Uterus (tissue), 4 donors: ENCODE measurements around the gene DOCK4. TPM values are rescaled to one million over a fixed set of nuclear protein-coding genes. Genes with fewer than 3 reads are reported as not detected.

Experiments used
- DNase-seq, 2 donors: peaks; one replicate each; pipeline ENCODE4 v3.0.0-alpha.2; 2019 to 2020
- H3K27ac ChIP-seq, 2 donors: fragments of 200-600 bp; sonication (generic); 1 replicate in 1 of 2; 2 replicates in 1 of 2; pipeline ENCODE4 v1.5.1; 2016 to 2018
- H3K27me3 ChIP-seq, 2 donors: fragments of 200-600 bp; sonication (generic); one replicate each; pipeline ENCODE4 v1.5.1; 2018 to 2019; ENCODE audit warnings: control low read depth in 1 of 2
- H3K36me3 ChIP-seq, 2 donors: fragments of 200-600 bp; sonication (generic); one replicate each; pipeline ENCODE4 v1.5.1; 2019; ENCODE audit warnings: control low read depth in 1 of 2
- H3K4me1 ChIP-seq, 2 donors: fragments of 200-600 bp; sonication (generic); one replicate each; pipeline ENCODE4 v1.5.1; 2018 to 2019; ENCODE audit warnings: control low read depth in 1 of 2
- H3K4me3 ChIP-seq, 2 donors: fragments of 200-600 bp; sonication (generic); 1 replicate in 1 of 2; 2 replicates in 1 of 2; pipeline ENCODE4 v1.5.1; 2018 to 2019; ENCODE audit warnings: mild to moderate bottlenecking in 1 of 2
- H3K9me3 ChIP-seq, 2 donors: fragments of 200-600 bp; sonication (generic); one replicate each; pipeline ENCODE4 v1.5.1; 2019; ENCODE audit warnings: control low read depth in 1 of 2
- POLR2A ChIP-seq, 2 donors: fragments of 450-650 bp; IDR thresholded peaks; one replicate each; pipeline ENCODE4 v1.6.1; 2016; ENCODE audit warnings: antibody characterized with exemption in 2 of 2, mild to moderate bottlenecking in 1 of 2, moderate library complexity in 1 of 2
- intact Hi-C: fragments of 100-400 bp; cut with DNase I; formaldehyde crosslinking; loops from one replicate; pipeline ENCODE4 v1.15.1; 2023; ENCODE audit warnings: low total_unique reads
- total RNA-seq, 4 donors: library from RNA; depleted of rRNA in 3 of 4; stranded (reverse); fragments of >200 nt in 3 of 4; gene quantifications; one replicate each; pipeline versions ENCODE4 v1.1.0 to v1.2.4, GENCODE V29; 2014 to 2023
- TF ChIP-seq, protein P1 (sequence below), 4 experiments: fragments of 200-600 bp in 2 of 4; fragments of 450-650 bp in 2 of 4; sonication (generic) in 2 of 4; IDR thresholded peaks; one replicate each; pipeline ENCODE4 v1.5.1; 2016 to 2019; ENCODE audit warnings: antibody characterized with exemption in 4 of 4, mild to moderate bottlenecking in 2 of 4, moderate library complexity in 1 of 4
- donor health status: DM: yes; HTN: yes; CAD: no.

DOCK4 gene
- total RNA-seq, 4 donors from 2014 or later = 48.8 to 217 (median 72.3) TPM

DNA sequence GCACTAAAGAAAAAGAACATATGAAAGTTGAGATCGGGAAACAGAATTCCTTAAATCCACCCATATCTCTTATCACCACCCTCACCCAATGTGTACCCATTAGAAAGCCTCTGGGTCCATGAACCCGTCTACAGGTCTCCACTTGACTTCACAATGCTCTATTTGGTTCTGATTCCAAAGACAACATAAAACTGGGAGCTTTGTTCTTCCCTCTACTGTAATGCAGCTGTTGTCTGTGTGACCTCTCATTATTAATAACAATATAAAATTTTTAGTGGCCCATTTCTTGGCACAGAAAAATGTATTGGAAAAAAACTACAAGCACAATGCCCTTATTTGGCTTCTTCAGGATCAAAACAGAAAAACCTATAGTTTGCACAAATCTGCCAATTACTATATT, 30.0 kb downstream of the DOCK4 start:
- Histone ChIP-seq H3K4me3 (no peak overlapping the region), H3K27ac (no peak overlapping the region)
- no peak for DNase-seq

DNA sequence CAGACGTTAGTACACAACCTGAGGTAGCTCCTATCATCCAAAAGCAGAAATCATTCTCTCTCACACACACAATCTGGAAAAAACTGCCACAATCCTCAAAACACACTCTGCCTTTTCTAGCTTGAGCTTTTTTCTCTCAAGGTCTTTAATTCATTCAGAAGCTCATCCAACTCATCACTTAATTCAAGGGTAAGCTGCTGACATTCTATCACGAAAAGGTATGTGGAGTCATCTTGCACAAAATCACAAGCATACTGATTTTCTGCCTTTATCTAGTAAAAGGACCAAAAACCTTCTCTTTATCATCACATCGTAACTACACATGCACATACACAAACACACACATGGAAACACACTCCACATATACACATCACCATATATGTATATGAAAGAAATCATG, 32.0 kb downstream of the DOCK4 start:
- H3K27ac ChIP-seq = no peak overlapping the region
- no peaks in the 10 kb centered on the region for H3K4me1 ChIP-seq
- intact Hi-C loops = no loop called here
- H3K27me3 ChIP-seq = no peaks in the 10 kb centered on the region
- H3K36me3 ChIP-seq = no peaks in the 10 kb centered on the region
- H3K9me3 ChIP-seq = no peaks in the 10 kb centered on the region
- DNase-seq = no peak
- no peak overlapping the region for H3K4me3 ChIP-seq
- TF ChIP-seq, protein P1, sequence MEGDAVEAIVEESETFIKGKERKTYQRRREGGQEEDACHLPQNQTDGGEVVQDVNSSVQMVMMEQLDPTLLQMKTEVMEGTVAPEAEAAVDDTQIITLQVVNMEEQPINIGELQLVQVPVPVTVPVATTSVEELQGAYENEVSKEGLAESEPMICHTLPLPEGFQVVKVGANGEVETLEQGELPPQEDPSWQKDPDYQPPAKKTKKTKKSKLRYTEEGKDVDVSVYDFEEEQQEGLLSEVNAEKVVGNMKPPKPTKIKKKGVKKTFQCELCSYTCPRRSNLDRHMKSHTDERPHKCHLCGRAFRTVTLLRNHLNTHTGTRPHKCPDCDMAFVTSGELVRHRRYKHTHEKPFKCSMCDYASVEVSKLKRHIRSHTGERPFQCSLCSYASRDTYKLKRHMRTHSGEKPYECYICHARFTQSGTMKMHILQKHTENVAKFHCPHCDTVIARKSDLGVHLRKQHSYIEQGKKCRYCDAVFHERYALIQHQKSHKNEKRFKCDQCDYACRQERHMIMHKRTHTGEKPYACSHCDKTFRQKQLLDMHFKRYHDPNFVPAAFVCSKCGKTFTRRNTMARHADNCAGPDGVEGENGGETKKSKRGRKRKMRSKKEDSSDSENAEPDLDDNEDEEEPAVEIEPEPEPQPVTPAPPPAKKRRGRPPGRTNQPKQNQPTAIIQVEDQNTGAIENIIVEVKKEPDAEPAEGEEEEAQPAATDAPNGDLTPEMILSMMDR (IDR thresholded peaks at IDR 0.05) = no peak
- no peak for TF ChIP-seq POLR2A (IDR thresholded peaks at IDR 0.05)

More for the DNA sequence above, 30.0 kb downstream of the DOCK4 start:
- H3K27me3 ChIP-seq = no peaks in the 10 kb centered on the region
- H3K9me3 ChIP-seq = no peaks in the 10 kb centered on the region
- intact Hi-C loops = no loop called here
- no peak for TF ChIP-seq POLR2A (IDR thresholded peaks at IDR 0.05)
- TF ChIP-seq, protein P1 (IDR thresholded peaks at IDR 0.05) = no peak
- H3K4me1 ChIP-seq = no peaks in the 10 kb centered on the region
- no peaks in the 10 kb centered on the region for H3K36me3 ChIP-seq

DNA sequence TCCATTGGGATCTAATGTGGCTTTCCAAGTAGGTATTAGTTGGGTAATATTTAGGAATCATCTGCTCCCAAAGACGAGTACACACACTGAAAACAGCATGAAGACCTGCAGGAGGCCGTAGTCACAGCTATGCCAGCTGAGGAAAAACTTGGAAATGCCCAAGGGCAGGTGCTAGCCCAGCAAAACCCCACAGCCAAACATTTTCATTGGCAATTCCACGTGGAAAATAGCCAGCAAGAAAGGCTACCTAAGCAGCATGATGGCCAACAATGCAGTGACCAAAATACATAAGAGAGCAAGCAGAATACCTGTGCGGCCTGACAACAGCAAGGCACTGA, 32.7 kb downstream of the DOCK4 start:
- intact Hi-C loops = no loop called here
- no peak for DNase-seq
- Histone ChIP-seq H3K36me3 (no peaks in the 10 kb centered on the region), H3K27me3 (no peaks in the 10 kb centered on the region), H3K27ac (no peak overlapping the region), H3K4me3 (no peak overlapping the region), H3K9me3 (no peaks in the 10 kb centered on the region), H3K4me1 (no peaks in the 10 kb centered on the region)
- TF ChIP-seq, protein P1 (IDR thresholded peaks at IDR 0.05) = no peak
- TF ChIP-seq POLR2A (IDR thresholded peaks at IDR 0.05) = no peak

DNA sequence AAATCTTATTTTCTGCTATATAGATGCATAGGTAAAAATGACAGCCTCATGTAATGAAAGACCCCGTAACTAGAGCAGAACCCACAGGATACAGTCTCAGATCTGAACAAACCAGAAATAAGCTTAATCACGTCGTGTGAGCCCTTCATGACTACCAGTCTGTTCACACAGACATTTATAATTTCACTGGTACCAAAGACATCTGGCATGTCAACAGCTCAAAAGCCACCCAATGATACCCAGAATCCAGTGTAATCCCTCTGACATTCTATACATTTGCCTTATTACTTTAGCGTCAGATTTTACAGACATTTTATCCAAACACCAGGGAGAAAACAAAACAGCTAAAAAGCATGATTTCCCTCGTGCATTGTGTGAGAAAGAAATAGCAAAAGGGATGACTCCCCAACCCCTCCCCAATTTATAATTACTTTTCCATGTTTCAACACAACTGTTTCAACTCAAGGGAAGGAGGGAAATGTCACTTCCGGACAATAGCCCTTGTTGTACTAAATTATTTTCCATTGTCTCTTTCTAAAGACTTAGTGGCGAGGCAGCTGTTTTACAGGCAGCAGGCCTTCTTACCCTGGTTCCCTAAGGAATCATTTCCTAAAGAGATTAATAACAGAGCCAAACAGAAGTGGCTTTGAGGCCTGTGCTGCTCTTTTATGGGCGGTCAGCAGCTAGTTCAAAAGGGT, 33.2 kb downstream of the DOCK4 start:
- H3K36me3 ChIP-seq = no peaks in the 10 kb centered on the region
- no peaks in the 10 kb centered on the region for H3K4me1 ChIP-seq
- no peak for DNase-seq
- no peak overlapping the region for H3K4me3 ChIP-seq
- H3K27me3 ChIP-seq = no peaks in the 10 kb centered on the region
- H3K9me3 ChIP-seq = no peaks in the 10 kb centered on the region
- TF ChIP-seq, protein P1 (IDR thresholded peaks at IDR 0.05) = no peak
- TF ChIP-seq POLR2A (IDR thresholded peaks at IDR 0.05) = no peak
- peak overlapping the region in 1 of 2 donors; percentile 27 for H3K27ac ChIP-seq
- intact Hi-C loops = no loop called here

DNA sequence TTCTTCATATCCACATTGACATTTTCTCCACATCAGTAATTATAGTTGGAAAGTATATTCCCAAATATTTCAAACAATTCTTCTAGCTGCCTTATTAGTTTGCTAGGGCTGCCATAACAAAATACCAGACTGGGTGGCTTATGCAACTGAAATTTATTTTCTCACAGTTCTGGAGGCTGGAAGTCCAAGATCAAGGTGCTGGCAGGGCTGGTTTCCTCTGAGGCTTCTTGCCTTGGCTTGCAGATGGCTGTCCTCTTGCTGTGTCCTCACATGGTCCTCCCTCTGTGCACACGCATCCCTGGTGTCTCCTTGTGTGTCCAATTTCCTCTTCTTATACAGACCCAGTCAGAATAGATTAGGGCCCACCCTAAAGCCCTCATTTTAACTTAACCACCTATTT, 34.5 kb downstream of the DOCK4 start:
- Histone ChIP-seq H3K4me1 (no peaks in the 10 kb centered on the region), H3K36me3 (no peaks in the 10 kb centered on the region), H3K4me3 (no peak overlapping the region), H3K27ac (no peak overlapping the region), H3K27me3 (no peaks in the 10 kb centered on the region), H3K9me3 (no peaks in the 10 kb centered on the region)
- intact Hi-C loops = no loop called here
- TF ChIP-seq POLR2A (IDR thresholded peaks at IDR 0.05) = no peak
- TF ChIP-seq, protein P1 (IDR thresholded peaks at IDR 0.05) = no peak
- DNase-seq = no peak
